Measurements from ENCODE around the gene ZNF780A.
"Not testable (repeated sequence)": the region's sequence is repeated elsewhere in the genome, so short reads cannot be mapped to it uniquely, and the experiment has no call there.

ZNF780A gene

GRCh38 chr19:40090241-40091204, at the start of gene ZNF780A:
TSS of gene ZNF780A (minus strand) at chr19:40090943. CDS start at chr19:40084753, 6,190 bp downstream.
- DNase-seq, result peak; percentile 71

GRCh38 chr19:40139533-40140287, 49.0 kb upstream of the ZNF780A start:
- peak; percentile 27 for DNase-seq

- no peak for DNase-seq
Observed at GRCh38 chr19:40136818-40137217, 46.1 kb upstream of the ZNF780A start.

GRCh38 chr19:40134866-40135265, 44.1 kb upstream of the ZNF780A start:
- DNase-seq, result no peak

- no peak for DNase-seq
Observed at GRCh38 chr19:40133491-40133890, 42.7 kb upstream of the ZNF780A start.

- no peak for DNase-seq
Observed at GRCh38 chr19:40130013-40130412, 39.3 kb upstream of the ZNF780A start.

GRCh38 chr19:40129425-40129824, 38.7 kb upstream of the ZNF780A start:
- DNase-seq, result no peak

- DNase-seq, result no peak
Observed at GRCh38 chr19:40128991-40129390, 38.2 kb upstream of the ZNF780A start.

GRCh38 chr19:40119380-40119779, 28.6 kb upstream of the ZNF780A start:
- no peak for DNase-seq

- DNase-seq, result not testable (repeated sequence)
Observed at GRCh38 chr19:40118638-40119037, 27.9 kb upstream of the ZNF780A start.

- DNase-seq, result no peak
Observed at GRCh38 chr19:40116075-40116474, 25.3 kb upstream of the ZNF780A start.

GRCh38 chr19:40114119-40114518, 23.4 kb upstream of the ZNF780A start:
- DNase-seq, result not testable (repeated sequence)

GRCh38 chr19:40112271-40112670, 21.5 kb upstream of the ZNF780A start:
- not testable (repeated sequence) for DNase-seq

- no peak for DNase-seq
Observed at GRCh38 chr19:40110570-40110969, 19.8 kb upstream of the ZNF780A start.

GRCh38 chr19:40104754-40105153, 14.0 kb upstream of the ZNF780A start:
- DNase-seq, result no peak

- DNase-seq, result no peak
Observed at GRCh38 chr19:40103600-40103999, 12.9 kb upstream of the ZNF780A start.

GRCh38 chr19:40101813-40102212, 11.1 kb upstream of the ZNF780A start:
- DNase-seq, result no peak

GRCh38 chr19:40093416-40093815, 2.7 kb upstream of the ZNF780A start:
- no peak for DNase-seq

- DNase-seq, result no peak
Observed at GRCh38 chr19:40091205-40092129, 724 bp upstream of the ZNF780A start.

GRCh38 chr19:40089462-40089861, 1.3 kb downstream of the ZNF780A start:
- no peak for DNase-seq

GRCh38 chr19:40088299-40089047, 2.3 kb downstream of the ZNF780A start:
- no peak for DNase-seq

- no peak for DNase-seq
Observed at GRCh38 chr19:40084948-40085347, 5.8 kb downstream of the ZNF780A start.

Data from NCI-H526 treated with DMSO at 0.1 percent for 48 hours (cell line).